Dendritic cell treated with granulocyte-macrophage colony-stimulating factor and Interleukin-4, amounts not matched to agents 40 ng/mL and 50 ng/mL, for 4 days (primary cell): ENCODE results near the gene VPS18.
"Not testable (repeated sequence)": the region's sequence is repeated elsewhere in the genome, so short reads cannot be mapped to it uniquely, and the experiment has no call there.

Source experiments
- H3K27ac Mint-ChIP-seq: one replicate; pipeline ENCODE4 v1.8.0; 2022; ENCODE audit warnings: mild to moderate bottlenecking, mixed read lengths
- H3K27me3 Mint-ChIP-seq: one replicate; pipeline ENCODE4 v1.8.0; 2022; ENCODE audit warnings: mild to moderate bottlenecking, mixed read lengths
- H3K36me3 Mint-ChIP-seq: one replicate; pipeline ENCODE4 v1.8.0; 2022; ENCODE audit warnings: low read depth, mixed read lengths
- H3K4me1 Mint-ChIP-seq: one replicate; pipeline ENCODE4 v1.8.0; 2022; ENCODE audit warnings: low read depth, mixed read lengths
- H3K4me3 Mint-ChIP-seq: one replicate; pipeline ENCODE4 v1.8.0; 2022; ENCODE audit warnings: mild to moderate bottlenecking, moderate library complexity, mixed read lengths
- H3K9me3 Mint-ChIP-seq: one replicate; pipeline ENCODE4 v1.8.0; 2022; ENCODE audit warnings: mixed read lengths
- intact Hi-C: fragments of 100-400 bp; cut with micrococcal nuclease; formaldehyde crosslinking; loops from one replicate; pipeline ENCODE4 v1.15.0; 2022

VPS18 gene

GRCh38 chr15:40857601-40858341, 36.5 kb upstream of the VPS18 start:
- H3K9me3 Mint-ChIP-seq: no peaks in the 10 kb centered on the region
- H3K4me1 Mint-ChIP-seq: peaks cover 34% of the 10 kb centered on the region
- peak overlapping the region; percentile 77 for H3K27ac Mint-ChIP-seq
- H3K36me3 Mint-ChIP-seq: peaks cover 68% of the 10 kb centered on the region
- intact Hi-C loops: loop anchor here (1.0 kb wide), 1 partner anchor 37 kb away; the partner anchor contains the start of gene VPS18
- H3K27me3 Mint-ChIP-seq: no peaks in the 10 kb centered on the region
- no peak overlapping the region for H3K4me3 Mint-ChIP-seq

DNA sequence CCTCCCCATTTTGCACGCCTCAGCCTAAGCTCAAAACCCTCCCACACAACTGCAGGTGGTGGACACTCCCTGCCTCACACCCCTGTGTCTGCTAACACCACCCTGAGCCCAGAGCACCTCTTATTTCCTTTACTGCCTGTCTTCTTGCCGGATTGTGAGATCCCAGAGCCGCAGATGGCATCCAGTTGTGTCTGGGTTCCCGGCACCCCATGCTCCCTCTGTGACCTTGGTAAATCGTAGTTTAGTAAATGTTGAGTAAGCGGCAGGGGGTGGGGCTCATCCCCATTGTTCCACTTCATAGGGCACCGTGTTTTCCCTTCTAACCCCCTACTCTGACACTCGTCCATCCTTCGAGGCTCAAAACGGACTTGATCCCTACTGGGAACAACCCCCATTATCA, 35.5 kb upstream of the VPS18 start:
- Mint-ChIP-seq H3K9me3 (no peaks in the 10 kb centered on the region), H3K27me3 (no peaks in the 10 kb centered on the region), H3K4me3 (no peak overlapping the region), H3K27ac (no peak overlapping the region), H3K36me3 (peaks cover 58% of the 10 kb centered on the region), H3K4me1 (peaks cover 34% of the 10 kb centered on the region)
- intact Hi-C loops: no loop called here

GRCh38 chr15:40859206-40859851, 34.9 kb upstream of the VPS18 start:
- H3K27me3 Mint-ChIP-seq: no peaks in the 10 kb centered on the region
- H3K27ac Mint-ChIP-seq: no peak overlapping the region
- intact Hi-C loops: no loop called here
- no peak overlapping the region for H3K4me3 Mint-ChIP-seq
- H3K4me1 Mint-ChIP-seq: peaks cover 34% of the 10 kb centered on the region
- H3K9me3 Mint-ChIP-seq: no peaks in the 10 kb centered on the region
- H3K36me3 Mint-ChIP-seq: peaks cover 52% of the 10 kb centered on the region

DNA sequence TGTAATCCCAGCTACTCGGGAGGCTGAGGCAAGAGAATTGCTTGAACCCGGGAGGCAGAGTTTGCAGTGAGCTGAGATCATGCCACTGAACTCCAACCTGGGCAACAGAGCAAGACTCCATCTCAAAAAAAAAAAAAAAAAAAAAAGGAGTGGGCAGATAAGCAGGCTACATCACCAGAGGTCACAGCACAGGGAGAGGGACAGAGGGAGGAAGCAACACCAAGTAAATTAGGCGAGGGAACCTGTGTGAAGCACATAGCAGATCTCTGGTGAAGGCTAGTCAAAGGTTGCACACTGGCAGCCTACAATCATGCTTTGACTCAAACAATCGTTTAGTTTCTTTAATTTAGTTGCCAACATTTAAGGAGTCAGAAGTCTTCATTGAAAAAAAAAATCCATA, 33.1 kb upstream of the VPS18 start:
- H3K4me3 Mint-ChIP-seq, intact Hi-C loops, H3K27me3 Mint-ChIP-seq, H3K9me3 Mint-ChIP-seq, H3K27ac Mint-ChIP-seq: not testable (repeated sequence)
- Mint-ChIP-seq H3K36me3 (peaks cover 34% of the 10 kb centered on the region), H3K4me1 (peaks cover 31% of the 10 kb centered on the region)

DNA sequence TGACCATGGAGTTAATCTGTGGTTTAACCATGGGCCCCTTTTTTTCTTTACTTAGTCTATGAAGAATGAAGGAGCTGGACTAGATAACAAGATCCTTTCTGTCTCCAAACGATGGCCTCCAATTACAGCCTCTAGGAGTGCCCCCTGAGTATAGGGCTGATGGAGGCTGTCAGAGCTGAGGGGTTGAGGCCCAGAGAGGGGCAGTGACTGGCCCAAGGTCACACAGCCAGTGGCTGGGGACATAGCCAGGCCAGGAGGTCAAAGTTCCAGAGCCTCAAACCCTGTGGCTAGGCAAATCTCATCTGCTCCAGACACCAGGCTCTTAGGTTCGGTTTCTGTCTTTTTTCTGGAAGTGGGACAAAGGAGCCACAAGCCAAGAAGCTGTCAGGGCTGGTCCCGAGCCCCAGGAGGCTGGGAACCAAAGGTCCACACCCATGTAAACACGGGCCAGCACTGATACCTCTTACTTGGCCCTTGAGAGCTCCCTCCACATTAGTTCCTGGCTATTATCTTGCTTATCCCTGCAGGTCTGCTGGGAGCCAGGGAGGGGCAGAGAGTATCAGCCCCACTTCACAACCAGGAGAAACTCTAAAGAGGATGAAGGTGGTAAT, 30.5 kb upstream of the VPS18 start:
- H3K27ac Mint-ChIP-seq: no peak overlapping the region
- H3K36me3 Mint-ChIP-seq: peaks cover 9% of the 10 kb centered on the region
- intact Hi-C loops: no loop called here
- no peak overlapping the region for H3K4me3 Mint-ChIP-seq
- no peaks in the 10 kb centered on the region for H3K27me3 Mint-ChIP-seq
- no peaks in the 10 kb centered on the region for H3K9me3 Mint-ChIP-seq
- peaks cover 9% of the 10 kb centered on the region for H3K4me1 Mint-ChIP-seq

DNA sequence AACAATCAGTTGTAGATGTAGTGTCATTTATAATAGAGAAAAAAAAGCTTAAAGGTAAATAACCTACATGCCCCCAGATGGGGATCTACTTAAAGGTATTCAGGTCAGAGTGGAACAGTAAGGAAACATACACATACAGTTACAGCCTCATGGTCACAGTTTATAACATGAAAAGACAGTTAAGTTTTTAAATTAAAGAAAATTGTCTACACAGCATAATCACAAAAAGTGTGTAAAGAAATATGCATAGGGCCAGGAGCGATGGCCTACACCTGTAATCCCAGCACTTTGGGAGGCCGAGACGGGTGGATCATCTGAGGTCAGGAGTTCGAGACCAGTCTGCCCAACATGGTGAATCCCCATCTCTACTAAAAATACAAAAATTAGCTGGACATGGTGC, 27.1 kb upstream of the VPS18 start:
- Mint-ChIP-seq H3K27me3 (peaks cover 13% of the 10 kb centered on the region), H3K4me1 (peaks cover 3% of the 10 kb centered on the region), H3K36me3 (no peaks in the 10 kb centered on the region), H3K9me3 (no peaks in the 10 kb centered on the region), H3K4me3 (no peak overlapping the region), H3K27ac (no peak overlapping the region)
- intact Hi-C loops: no loop called here

- no peak overlapping the region for H3K4me3 Mint-ChIP-seq
- H3K27me3 Mint-ChIP-seq: peaks cover 35% of the 10 kb centered on the region
- intact Hi-C loops: no loop called here
- no peaks in the 10 kb centered on the region for H3K36me3 Mint-ChIP-seq
- peaks cover 20% of the 10 kb centered on the region for H3K4me1 Mint-ChIP-seq
- H3K9me3 Mint-ChIP-seq: no peaks in the 10 kb centered on the region
- no peak overlapping the region for H3K27ac Mint-ChIP-seq
These were observed 24.6 kb upstream of the VPS18 start for GRCh38 chr15:40869686-40870085.

GRCh38 chr15:40870716-40871115, 23.5 kb upstream of the VPS18 start:
- Mint-ChIP-seq H3K27me3 (peaks cover 40% of the 10 kb centered on the region), H3K4me1 (peaks cover 20% of the 10 kb centered on the region), H3K4me3 (no peak overlapping the region), H3K9me3 (no peaks in the 10 kb centered on the region), H3K27ac (no peak overlapping the region), H3K36me3 (no peaks in the 10 kb centered on the region)
- intact Hi-C loops: no loop called here

DNA sequence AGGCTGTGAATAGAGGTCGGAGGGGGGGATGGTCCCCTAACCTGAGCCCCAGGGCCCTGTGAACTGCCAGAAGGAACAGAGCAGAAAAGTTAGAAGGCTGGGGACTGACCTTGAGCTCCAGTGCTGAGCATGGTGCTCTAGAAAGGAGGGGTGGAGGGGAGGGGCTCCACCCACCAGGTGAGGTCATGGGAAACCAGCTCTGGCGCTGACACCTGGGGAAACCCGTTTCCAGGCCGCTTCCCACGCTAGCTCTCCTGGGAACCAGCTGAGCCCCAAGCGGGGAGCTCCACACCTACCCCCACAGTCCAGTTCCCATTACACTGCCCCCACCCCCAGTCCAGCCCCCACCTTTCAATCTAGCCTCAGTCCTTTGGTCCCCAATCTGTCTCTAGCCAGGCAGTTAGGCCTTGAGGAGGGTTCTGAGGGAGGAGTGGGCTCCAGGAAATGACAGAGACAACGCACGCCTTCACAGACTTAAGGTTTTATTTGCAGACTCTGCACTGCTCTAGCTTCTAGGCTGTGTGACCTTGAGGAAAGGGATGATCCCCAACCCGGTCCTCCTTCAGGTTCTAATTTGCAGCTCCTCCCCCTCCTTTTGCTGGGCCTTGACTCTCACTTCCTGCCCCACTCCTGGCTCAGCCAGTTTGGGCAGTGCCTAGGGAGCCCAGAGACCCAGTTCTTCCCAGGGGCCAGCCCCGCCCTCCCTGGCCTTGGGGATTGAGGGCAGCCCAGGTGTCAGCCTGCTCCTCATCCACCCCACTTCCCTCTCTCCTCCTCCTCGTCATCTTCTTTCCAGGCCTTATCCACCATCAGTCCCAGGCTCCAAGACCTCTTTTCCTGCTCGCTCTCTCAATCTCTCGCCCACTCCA, 22.3 kb upstream of the VPS18 start:
- Mint-ChIP-seq H3K36me3 (no peaks in the 10 kb centered on the region), H3K9me3 (no peaks in the 10 kb centered on the region), H3K27ac (no peak overlapping the region), H3K27me3 (peaks cover 42% of the 10 kb centered on the region), H3K4me1 (peaks cover 20% of the 10 kb centered on the region), H3K4me3 (no peak overlapping the region)
- intact Hi-C loops: no loop called here

- Mint-ChIP-seq H3K27me3 (peaks cover 42% of the 10 kb centered on the region), H3K4me3 (peak overlapping the region; percentile 75), H3K27ac (no peak overlapping the region), H3K4me1 (peaks cover 20% of the 10 kb centered on the region), H3K9me3 (no peaks in the 10 kb centered on the region), H3K36me3 (no peaks in the 10 kb centered on the region)
- intact Hi-C loops: no loop called here
These were observed 21.2 kb upstream of the VPS18 start for GRCh38 chr15:40872791-40873693.

GRCh38 chr15:40873694-40874561, 20.3 kb upstream of the VPS18 start, which contains the start of gene RHOV:
RHOV (minus strand) TSS chr15:40874234; CDS start chr15:40874139, 95 bp downstream.
- Mint-ChIP-seq H3K4me3 (peak within 1 kb of the TSS; percentile 75), H3K36me3 (no peaks in the 10 kb centered on the region), H3K27ac (no peak within 1 kb of the TSS), H3K4me1 (peaks cover 20% of the 10 kb centered on the region), H3K9me3 (no peaks in the 10 kb centered on the region), H3K27me3 (peaks cover 42% of the 10 kb centered on the region)
- intact Hi-C loops: no loop called here

DNA sequence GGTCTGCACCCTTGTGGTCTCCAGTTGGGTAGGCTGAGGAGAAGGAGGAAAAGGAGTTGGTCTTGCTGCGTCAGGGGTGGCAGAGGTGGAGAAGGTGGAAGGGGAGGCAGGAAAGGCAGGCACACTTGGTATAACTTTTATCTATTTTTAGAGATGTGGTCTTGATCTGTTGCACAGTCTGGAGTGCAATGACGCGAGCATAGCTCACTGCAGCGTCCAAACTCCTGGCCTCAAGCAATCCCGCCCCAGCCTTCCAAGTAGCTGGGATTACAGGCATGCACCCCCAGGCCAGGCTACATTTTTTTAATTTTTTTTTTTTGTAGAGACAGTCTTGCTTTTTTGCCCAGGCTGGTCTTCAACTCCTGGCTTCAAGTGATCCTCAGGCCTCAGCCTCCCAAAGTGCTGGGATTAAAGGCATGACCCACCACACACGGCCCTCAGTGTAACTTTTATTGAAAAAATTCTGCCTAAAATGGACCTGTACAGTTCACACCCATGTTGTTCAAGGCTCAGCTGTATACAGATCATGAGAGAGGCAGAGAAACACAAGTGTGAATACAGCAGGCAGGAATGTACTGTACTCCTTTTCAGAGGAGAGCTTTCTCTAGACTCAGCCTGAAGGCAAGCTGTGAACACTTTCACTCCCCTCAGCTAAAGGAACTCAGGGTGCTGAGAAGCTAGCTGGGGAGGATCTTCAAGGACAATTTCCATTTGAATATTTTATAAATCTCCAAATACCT, 18.1 kb upstream of the VPS18 start:
- Mint-ChIP-seq H3K4me3 (no peak overlapping the region), H3K27me3 (peaks cover 33% of the 10 kb centered on the region), H3K4me1 (peaks cover 20% of the 10 kb centered on the region), H3K9me3 (no peaks in the 10 kb centered on the region), H3K36me3 (no peaks in the 10 kb centered on the region), H3K27ac (no peak overlapping the region)
- intact Hi-C loops: no loop called here
